Choroid plexus epithelial cell (primary cell): ENCODE measurements around the gene STK35.

Experiments used
- DNase-seq: peaks from one replicate; pipeline ENCODE4 v3.0.0-alpha.2; 2010; ENCODE audit warnings: low read depth
- H3K4me3 ChIP-seq: 2 replicates; pipeline ENCODE4 v1.5.1; 2011; ENCODE audit warnings: low read depth, mild to moderate bottlenecking, control low read depth, low read length, moderate library complexity
- TF ChIP-seq, protein P1 (sequence below): conservative IDR thresholded peaks from 2 replicates; pipeline ENCODE4 v1.5.1; 2011; ENCODE audit warnings: low read depth, mild to moderate bottlenecking, control low read depth, inconsistent platforms, low read length, moderate library complexity

Gene STK35

GRCh38 chr20:2172305-2173175, 70.9 kb downstream of the STK35 start:
- peak; percentile 69 for DNase-seq
- TF ChIP-seq, protein P1, sequence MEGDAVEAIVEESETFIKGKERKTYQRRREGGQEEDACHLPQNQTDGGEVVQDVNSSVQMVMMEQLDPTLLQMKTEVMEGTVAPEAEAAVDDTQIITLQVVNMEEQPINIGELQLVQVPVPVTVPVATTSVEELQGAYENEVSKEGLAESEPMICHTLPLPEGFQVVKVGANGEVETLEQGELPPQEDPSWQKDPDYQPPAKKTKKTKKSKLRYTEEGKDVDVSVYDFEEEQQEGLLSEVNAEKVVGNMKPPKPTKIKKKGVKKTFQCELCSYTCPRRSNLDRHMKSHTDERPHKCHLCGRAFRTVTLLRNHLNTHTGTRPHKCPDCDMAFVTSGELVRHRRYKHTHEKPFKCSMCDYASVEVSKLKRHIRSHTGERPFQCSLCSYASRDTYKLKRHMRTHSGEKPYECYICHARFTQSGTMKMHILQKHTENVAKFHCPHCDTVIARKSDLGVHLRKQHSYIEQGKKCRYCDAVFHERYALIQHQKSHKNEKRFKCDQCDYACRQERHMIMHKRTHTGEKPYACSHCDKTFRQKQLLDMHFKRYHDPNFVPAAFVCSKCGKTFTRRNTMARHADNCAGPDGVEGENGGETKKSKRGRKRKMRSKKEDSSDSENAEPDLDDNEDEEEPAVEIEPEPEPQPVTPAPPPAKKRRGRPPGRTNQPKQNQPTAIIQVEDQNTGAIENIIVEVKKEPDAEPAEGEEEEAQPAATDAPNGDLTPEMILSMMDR: peak; percentile 94

GRCh38 chr20:2173186-2173585, 71.6 kb downstream of the STK35 start:
- TF ChIP-seq, protein P1: no peak
- DNase-seq: no peak
- H3K4me3 ChIP-seq: no peak overlapping the region

More at GRCh38 chr20:2172305-2173175, 70.9 kb downstream of the STK35 start:
- no peak overlapping the region for H3K4me3 ChIP-seq

DNA sequence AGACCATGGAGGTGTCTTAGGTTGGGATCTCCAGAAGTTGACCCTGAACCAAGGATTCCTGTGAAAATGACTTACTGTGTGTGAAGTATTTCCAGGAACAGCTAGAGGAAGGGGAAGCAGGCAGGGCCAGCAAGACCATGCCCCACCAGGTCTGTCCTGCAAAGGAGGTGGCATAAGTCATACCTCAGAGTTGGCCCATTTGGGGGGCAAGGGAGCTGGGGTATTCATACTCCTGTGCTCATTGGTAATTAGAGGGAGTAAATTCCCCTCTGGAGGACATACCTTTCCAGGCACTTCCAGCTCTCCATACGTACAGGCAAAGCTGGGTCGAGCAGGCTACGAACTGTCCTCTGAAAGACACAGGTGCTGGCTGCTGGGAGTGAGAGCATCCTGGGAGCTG, 72.4 kb downstream of the STK35 start:
- TF ChIP-seq, protein P1: no peak
- DNase-seq: no peak

GRCh38 chr20:2176946-2177345, 75.3 kb downstream of the STK35 start:
- TF ChIP-seq, protein P1: no peak
- no peak for DNase-seq
- H3K4me3 ChIP-seq: no peak overlapping the region

More for the DNA sequence above, 72.4 kb downstream of the STK35 start:
- no peak overlapping the region for H3K4me3 ChIP-seq

DNA sequence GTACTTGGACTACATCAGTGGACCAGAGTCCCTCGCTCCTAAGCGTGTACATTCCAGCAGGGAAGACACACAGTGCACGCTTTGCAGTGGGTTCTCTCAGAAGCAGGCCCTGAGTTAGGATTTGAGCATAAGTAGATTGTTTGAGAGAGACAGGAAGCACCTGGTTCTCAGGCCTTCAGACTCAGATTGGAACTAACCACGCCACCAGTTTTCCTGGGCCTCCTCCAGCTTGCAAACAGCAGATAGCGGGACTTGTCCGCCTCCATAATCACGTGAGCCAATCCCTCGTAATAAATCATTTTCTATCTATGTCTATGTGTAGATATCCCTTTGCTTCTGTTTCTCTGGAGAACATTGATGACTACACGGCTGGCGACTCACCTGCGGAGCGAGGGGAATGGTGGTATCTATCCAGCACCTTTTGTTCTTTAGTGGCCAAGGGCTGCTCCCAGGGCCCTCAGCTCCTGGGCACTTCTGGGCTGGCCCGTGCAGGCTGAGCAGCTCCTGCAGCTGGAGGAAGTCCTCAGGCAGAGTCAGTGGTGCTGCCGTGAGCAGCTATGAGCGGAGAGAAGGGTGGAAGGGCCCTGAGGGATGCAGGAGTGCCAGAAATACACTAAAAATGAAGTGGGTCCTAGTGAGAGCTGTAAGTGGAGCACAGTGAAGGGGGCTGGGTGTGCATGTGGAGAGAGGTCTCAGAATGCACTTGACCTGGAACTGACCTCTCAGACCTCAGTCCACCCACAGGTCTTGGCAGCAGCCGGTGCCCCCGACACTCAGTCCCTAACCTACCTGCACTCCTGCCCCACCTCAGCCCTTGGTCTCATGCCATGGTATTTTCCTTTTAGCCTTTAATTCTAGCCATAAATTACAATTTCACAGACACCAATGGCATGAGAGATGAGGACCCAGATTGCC, 76.9 kb downstream of the STK35 start:
- DNase-seq: no peak
- TF ChIP-seq, protein P1: no peak

GRCh38 chr20:2179233-2179580, 77.6 kb downstream of the STK35 start:
- no peak overlapping the region for H3K4me3 ChIP-seq

More for the DNA sequence above, 76.9 kb downstream of the STK35 start:
- H3K4me3 ChIP-seq: no peak overlapping the region

More at GRCh38 chr20:2179233-2179580, 77.6 kb downstream of the STK35 start:
- no peak for DNase-seq
- TF ChIP-seq, protein P1: no peak
